Measurements from ENCODE around the gene CST7.
A peak's percentile ranks its signal among the peaks of the same experiment; 100 is the strongest.

DNA sequence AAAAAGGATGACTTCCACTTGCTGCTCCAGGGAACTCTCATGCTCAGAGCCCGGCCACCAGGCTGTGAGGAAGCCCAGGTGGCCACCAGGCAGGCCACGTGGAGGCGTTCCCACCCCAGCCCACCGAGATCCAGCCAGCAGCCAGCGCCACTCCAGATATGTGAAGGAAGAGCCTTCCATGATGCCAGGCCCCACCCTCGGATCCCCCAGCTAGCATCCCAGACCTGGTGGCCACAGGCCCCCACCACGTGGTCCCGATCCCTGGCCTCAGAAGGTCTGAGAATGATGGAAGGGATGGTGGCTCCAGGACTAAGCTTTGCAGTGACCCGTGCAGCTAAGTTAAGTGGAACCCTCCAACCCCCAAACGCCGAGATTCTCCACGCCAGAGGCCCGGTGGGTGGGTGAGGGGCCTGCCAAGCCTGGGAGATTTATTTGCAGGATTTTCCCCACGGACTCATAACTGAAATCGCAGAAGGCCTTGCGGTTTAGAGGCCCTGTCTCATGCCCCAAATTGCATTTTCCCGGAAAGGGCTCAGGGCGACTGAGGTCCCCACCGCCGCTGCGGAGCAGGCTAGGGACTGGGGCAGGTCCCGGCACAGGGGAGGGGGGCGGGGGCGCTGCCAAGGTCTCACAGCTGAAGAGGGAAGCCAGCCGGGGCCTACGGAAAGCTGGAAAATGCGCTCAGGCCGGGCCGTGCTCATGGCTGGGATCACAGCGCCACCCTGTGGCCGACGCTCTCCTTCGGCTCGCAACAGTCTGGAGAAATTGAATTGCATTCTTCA, 31.1 kb upstream of the CST7 start:
- TF ChIP-seq, protein P1, sequence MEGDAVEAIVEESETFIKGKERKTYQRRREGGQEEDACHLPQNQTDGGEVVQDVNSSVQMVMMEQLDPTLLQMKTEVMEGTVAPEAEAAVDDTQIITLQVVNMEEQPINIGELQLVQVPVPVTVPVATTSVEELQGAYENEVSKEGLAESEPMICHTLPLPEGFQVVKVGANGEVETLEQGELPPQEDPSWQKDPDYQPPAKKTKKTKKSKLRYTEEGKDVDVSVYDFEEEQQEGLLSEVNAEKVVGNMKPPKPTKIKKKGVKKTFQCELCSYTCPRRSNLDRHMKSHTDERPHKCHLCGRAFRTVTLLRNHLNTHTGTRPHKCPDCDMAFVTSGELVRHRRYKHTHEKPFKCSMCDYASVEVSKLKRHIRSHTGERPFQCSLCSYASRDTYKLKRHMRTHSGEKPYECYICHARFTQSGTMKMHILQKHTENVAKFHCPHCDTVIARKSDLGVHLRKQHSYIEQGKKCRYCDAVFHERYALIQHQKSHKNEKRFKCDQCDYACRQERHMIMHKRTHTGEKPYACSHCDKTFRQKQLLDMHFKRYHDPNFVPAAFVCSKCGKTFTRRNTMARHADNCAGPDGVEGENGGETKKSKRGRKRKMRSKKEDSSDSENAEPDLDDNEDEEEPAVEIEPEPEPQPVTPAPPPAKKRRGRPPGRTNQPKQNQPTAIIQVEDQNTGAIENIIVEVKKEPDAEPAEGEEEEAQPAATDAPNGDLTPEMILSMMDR (conservative IDR thresholded peaks at IDR 0.05; ENCODE audit: low read depth, low read length) = peak; percentile 95
- TF ChIP-seq EZH2 (IDR thresholded peaks at IDR 0.05; ENCODE audit: low read length, unreplicated experiment) (no peak), EZH2phosphoT487 (IDR thresholded peaks at IDR 0.05; ENCODE audit: borderline replicate concordance, low read length) (no peak)
